Measurements from ENCODE around the gene MFSD12.

MFSD12 gene

DNA sequence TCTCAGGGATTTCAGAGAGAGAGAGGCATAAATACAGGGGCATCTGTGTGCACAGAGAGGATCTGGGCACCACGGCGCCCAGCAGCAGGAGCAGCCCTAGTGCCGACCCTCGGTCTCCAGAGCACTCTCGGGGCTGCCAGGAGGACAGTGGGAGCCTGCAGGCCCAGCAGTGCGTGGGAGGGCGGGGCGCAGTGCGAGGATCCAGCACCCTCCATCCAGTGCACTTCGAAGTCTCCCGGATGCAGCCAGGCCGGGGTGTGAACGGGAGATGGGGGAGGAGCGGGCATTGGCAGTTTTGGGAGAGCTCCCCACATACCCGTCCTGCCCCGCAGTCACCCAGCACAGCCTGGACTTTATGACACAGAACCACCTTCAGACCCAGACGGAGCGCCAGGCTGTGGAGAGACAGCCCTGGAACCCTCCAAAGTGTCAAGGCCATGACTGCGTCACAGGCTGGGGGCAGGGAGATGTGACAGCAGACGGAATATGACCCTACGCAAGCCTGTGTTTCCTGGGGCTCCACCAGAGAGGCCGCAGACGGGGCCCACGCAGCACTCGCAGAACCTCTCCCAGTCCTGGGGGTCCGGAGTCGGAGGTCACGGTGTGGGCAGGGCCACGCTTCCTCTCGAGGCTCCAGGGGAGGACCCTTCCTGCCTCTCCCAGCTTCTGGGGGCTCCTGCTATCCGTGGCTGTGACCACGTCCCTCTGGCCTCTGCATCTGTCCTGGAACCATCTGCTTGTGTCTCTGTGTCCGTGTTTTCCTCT, 33.1 kb downstream of the MFSD12 start:
- DNase-seq (ENCODE audit: low read depth in 1 of 2, low spot score in 1 of 2) = no peak

DNA sequence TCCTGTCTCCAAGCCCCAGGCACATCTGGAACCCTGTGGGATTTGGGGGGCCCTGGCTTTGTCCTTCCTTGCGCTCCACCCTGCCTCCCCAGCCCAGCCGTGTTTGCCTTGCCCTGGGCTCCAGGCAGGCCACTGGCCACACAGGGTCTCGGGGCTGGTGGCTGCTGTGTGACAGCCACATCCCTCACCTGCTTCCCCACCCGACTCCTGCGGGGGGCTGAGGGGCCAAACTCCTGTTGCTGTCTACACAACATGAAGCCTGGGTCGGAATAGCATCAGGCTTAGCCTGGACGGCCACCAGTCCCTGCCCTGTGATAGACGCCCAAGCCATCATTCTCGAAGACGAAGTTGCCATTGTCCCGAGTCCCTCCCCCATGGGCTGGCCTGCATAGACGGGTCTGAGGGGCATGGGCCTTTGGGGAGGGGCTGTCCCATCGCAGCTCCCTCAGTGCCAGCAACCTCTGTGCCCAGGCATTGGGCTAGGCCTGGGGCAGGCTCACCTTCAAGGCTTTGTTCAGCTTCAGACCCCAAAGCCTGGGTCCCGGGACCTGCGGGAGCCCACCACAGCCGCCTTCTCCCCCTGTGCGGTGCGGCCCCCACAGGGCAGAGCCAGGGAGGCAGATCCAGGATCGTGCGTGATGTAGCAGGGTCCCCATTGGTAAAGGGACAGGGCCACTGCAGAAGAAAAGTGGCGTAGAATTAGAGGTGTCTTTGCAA, 33.9 kb downstream of the MFSD12 start:
- DNase-seq (ENCODE audit: low read depth in 1 of 2, low spot score in 1 of 2) = no peak

GRCh38 chr19:3522421-3523360, 34.7 kb downstream of the MFSD12 start:
- DNase-seq (ENCODE audit: low read depth in 1 of 2, low spot score in 1 of 2) = no peak

DNA sequence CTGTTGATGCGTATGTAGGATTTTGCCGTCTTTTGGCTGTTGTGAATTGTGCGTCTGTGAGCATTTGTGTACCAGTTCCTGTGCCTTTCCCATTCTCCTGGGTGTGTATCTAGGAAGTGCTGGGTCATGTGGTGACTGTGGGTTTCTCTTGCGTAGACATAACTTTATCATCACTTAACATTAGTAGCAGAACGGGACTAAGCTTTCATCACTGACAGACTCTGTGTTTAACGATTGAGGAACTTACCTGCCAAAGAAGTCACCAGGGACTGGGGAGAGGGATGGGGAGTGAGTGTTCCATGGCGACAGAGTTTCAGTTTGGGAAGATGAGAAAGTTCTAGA, 36.3 kb downstream of the MFSD12 start:
- DNase-seq (ENCODE audit: low read depth in 1 of 2, low spot score in 1 of 2) = no peak

DNA sequence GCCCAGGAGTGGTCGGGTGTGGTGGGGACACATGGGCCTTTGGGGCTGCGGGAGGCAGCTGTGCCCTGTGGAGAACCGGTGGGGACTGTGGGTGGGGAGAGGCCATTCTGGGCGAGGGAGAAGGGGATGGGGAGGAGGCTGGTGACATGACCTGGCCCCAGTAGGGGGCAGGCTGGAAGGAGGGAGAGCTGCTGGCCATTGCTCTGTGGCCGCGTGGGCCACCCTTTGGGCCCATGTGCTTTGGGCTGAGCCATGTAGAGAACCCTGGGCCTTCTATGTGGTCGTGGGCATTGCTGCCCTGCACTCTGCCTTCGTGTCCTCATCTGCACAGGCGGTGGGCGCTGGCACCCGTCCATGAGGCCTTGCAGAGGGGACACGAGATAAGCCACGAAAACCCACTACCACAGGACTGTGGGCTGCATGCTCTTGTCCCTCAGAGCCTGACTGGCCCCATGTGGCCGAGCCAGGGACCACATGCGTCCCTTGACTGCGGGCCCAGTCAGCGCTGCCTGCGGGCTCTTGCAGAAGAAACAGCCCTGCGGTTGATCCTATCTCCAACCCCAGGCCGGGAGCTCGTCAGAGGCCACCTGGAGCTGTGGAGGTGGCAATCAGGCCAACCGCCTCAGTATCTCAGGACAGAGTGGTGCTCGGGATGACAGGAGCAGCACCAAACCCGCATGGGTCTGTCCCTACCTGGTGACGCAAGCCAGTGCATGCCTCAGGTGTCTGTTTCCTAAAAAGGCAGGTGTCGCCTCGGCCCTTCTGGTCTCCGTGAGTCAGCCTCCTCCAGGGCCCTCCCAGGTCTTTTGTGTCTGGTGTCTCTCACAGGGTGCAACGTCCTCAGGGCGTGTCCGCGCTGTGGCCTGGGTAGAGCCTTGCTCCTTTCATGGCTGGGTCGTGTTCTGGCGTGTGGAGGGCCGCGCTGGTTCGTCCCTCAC, 37.0 kb downstream of the MFSD12 start:
- no peak for DNase-seq (ENCODE audit: low read depth in 1 of 2, low spot score in 1 of 2)

DNA sequence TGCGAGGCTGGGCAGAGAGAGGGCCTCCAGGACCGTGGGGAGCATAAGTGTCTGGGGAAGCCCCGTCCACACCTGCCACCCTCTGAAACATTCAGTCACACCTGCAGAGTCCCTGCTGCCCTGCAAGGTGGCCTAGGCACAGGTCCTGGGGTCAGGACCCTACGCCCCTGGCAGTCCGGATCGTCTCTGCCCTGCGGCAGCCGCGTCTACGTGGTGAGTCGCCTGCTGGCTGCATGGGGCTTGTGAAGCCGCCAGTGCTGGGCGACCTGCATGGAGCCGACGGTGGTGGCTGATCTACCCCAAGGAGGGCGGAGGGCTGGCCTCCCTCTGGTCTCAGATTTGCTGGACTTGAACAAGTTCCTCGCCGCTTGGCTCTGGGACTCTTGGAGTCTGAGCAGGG, 38.3 kb downstream of the MFSD12 start:
- no peak for DNase-seq (ENCODE audit: low read depth in 1 of 2, low spot score in 1 of 2)

- DNase-seq (ENCODE audit: low read depth in 1 of 2, low spot score in 1 of 2) = no peak
Observed at GRCh38 chr19:3518659-3519058, 38.7 kb downstream of the MFSD12 start.

DNA sequence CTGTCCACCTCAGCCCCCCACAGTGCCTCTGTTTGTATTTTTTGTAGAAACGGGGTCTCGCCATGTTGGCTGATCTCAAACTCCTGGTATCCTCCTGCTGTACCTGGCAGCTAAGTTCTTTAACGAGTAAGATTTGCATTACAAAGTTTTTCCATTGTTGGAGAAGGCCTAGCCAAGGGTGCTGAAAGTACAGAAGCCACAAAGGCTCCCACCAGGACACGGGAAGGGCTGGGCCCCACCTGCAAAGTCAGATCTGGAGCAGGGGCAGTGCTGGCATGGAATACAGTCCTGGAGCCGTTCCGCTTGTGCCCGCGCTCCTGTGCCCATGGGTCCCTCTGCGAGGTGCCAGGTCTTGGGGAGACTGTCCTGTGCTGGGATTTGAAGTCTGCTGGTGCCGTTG, 39.1 kb downstream of the MFSD12 start:
- DNase-seq (ENCODE audit: low read depth in 1 of 2, low spot score in 1 of 2) = no peak

GRCh38 chr19:3517638-3518037, 39.7 kb downstream of the MFSD12 start:
- DNase-seq (ENCODE audit: low read depth in 1 of 2, low spot score in 1 of 2) = no peak

- no peak for DNase-seq (ENCODE audit: low read depth in 1 of 2, low spot score in 1 of 2)
Observed at GRCh38 chr19:3516675-3517207, 40.6 kb downstream of the MFSD12 start.

- DNase-seq (ENCODE audit: low read depth in 1 of 2, low spot score in 1 of 2) = no peak
Observed at GRCh38 chr19:3515891-3516422, 41.4 kb downstream of the MFSD12 start.

DNA sequence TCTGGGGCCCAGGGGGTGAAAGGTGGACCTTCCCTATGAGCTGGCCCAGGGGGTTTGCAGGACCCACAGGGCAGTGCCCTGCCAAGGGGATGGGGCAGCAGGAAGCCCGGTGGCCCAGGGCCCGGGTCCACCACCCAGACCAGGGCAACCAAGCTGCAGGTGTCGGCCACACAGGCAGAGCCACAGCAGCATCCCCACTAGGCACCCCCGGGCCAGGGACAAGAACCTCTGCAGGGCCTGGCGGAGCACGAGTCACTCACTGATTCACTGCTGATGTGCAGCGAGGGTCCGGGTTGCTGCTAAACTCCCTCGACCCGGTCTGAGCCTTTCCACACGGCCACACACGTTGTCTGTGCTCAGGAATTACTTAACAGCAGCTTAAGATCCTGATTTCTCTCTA, 42.5 kb downstream of the MFSD12 start:
- DNase-seq (ENCODE audit: low read depth in 1 of 2, low spot score in 1 of 2) = no peak

DNA sequence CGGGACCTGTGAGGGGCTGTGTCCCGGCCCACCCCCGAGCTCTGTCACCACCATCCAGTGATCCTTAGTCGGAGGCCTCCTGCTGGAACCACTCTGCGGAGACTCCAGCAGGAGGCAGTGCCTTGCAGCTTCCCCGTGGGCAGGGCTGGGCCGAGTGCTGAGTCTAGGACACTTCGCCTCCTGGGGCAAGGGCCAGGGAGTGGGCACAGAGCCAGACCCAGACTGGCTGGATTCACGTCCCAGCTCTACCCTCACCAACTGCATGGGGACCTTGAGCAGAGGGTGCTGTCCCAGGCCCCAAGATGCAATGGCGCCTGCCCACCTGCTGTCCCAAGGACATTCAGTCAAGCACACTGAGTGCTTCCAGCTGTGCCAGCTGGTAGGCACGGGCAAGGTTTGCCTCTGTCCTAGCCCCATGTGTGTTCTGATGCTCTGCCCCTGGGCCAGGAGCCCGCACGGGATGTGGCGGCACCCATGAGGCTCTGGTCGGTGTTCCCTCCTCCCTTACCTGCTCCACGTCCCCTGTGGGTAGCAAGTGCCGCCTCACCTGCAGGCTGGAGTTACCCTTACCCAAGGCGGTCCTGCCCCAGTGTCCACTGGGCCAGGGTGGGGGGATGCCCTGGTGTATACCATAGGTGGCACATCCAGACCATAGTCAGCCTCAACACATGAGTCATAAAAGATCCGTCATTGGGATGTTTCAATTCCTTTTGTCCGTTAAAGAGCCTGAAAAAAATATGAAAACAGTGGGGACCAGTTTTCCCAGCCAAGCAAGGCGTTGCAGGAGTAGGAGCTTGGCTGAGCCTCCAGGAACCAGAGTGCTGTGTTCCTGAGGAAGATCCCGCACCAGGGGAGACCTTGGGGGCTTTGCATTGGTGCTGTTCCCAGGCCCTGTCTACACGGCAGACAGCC, 43.9 kb downstream of the MFSD12 start:
- no peak for DNase-seq (ENCODE audit: low read depth in 1 of 2, low spot score in 1 of 2)

DNA sequence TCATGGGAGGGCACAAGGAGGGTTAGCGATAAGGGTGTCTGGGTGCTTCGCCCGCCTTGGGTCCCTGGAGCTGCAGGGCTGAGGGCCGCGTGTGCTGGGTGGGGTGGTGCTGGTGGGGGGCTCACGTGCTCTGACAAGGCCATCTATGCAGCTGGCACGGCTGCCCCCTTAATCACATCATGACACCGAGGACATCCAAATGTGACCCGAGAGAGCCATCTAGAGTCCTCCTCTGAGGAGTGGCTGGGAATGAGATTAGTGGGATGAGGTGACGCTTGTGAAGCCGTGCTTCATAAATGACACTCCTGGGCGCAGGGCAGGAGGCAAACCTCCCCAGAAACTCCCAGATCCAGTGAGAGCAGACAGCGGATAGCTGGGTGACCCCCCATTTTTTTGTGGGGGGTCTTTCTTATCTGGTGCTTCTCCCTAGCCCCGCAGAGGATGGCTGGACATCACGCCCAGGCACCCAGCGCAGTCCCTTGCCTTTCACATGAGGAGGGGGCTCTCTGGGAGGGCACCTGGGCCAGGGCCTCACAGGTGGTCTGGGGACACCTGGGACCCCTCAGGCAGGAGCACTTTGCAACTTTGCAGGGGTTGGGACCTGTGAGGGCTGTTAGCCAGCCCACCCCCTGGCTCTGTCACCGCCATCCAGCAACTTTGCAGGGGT, 44.7 kb downstream of the MFSD12 start:
- no peak for DNase-seq (ENCODE audit: low read depth in 1 of 2, low spot score in 1 of 2)

GRCh38 chr19:3511506-3512251, 45.7 kb downstream of the MFSD12 start:
- DNase-seq (ENCODE audit: low read depth in 1 of 2, low spot score in 1 of 2) = no peak

DNA sequence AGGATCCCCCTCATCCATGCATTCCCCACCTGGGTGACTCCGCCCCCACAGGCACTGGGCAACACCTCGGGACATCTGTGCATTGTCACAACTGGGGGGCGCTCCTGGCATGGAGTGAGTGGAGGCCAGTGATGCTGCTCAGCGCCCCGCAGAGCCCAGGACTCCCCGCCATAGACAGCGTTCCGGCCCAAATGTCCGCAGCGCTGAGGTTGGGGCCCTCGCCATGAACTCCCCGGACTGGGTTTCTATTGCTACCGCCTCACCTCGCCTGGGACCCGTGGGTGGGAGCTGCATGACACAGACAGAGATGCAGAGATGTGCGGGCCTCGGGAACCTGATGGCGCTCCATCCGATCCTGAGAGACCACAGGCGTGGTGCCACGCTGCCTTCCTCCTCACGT, 46.7 kb downstream of the MFSD12 start:
- no peak for DNase-seq (ENCODE audit: low read depth in 1 of 2, low spot score in 1 of 2)

DNA sequence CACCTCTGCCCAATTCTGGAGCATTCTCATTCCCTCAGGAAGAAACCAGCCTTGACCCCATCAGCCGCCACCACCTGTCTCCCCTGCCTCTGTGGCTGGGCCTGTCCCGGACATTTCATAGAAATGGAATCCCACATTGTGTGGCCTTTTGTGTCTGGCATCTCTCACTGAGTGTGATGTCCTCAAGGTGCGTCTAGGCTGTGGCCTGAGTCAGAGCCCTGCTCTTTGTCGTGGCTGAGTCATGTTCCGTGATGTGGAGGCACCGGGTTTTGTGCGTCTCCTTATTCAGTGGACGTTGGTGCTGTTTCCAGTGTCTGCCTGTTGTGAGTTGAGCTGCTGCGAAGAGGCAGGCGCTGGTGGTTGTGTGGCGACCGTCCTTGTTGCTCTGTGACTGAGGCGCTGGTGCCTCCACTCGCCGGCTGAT, 47.8 kb downstream of the MFSD12 start:
- no peak for DNase-seq (ENCODE audit: low read depth in 1 of 2, low spot score in 1 of 2)
